ENCODE measurements around the gene KRTAP21-1.
"Not testable (repeated sequence)": the region's sequence is repeated elsewhere in the genome, so short reads cannot be mapped to it uniquely, and the experiment has no call there.

The KRTAP21-1 gene

GRCh38 chr21:30755328-30755727 lies at the start of gene KRTAP21-1:
Gene KRTAP21-1 (minus strand): TSS chr21:30755428. CDS start chr21:30755378, 50 bp downstream.
- not testable (repeated sequence) for H3K4me3 ChIP-seq (ENCODE audit: low read length); H2AFZ ChIP-seq (ENCODE audit: low read depth, low read length); H3K9me3 ChIP-seq (ENCODE audit: low read length); H3K27me3 ChIP-seq (ENCODE audit: insufficient read depth, low read length); H3K4me1 ChIP-seq (ENCODE audit: insufficient read depth, low read length); H3K36me3 ChIP-seq (ENCODE audit: insufficient read depth, low read length)

- Histone ChIP-seq H3K9me3 (ENCODE audit: low read length) (no peaks in the 10 kb centered on the region), H2AFZ (ENCODE audit: low read depth, low read length) (no peak overlapping the region), H3K4me3 (ENCODE audit: low read length) (no peak overlapping the region), H3K36me3 (ENCODE audit: insufficient read depth, low read length) (no peaks in the 10 kb centered on the region), H3K4me1 (ENCODE audit: insufficient read depth, low read length) (no peaks in the 10 kb centered on the region), H3K27me3 (ENCODE audit: insufficient read depth, low read length) (no peaks in the 10 kb centered on the region)
Measured at GRCh38 chr21:30800605-30801004, 45.4 kb upstream of the KRTAP21-1 start.

GRCh38 chr21:30793581-30794314 lies 38.5 kb upstream of the KRTAP21-1 start:
- Histone ChIP-seq H2AFZ (ENCODE audit: low read depth, low read length) (no peak overlapping the region), H3K4me3 (ENCODE audit: low read length) (no peak overlapping the region), H3K4me1 (ENCODE audit: insufficient read depth, low read length) (no peaks in the 10 kb centered on the region), H3K36me3 (ENCODE audit: insufficient read depth, low read length) (no peaks in the 10 kb centered on the region), H3K9me3 (ENCODE audit: low read length) (no peaks in the 10 kb centered on the region), H3K27me3 (ENCODE audit: insufficient read depth, low read length) (no peaks in the 10 kb centered on the region)

- Histone ChIP-seq H3K9me3 (ENCODE audit: low read length) (no peaks in the 10 kb centered on the region), H2AFZ (ENCODE audit: low read depth, low read length) (no peak overlapping the region), H3K27me3 (ENCODE audit: insufficient read depth, low read length) (peaks cover 5% of the 10 kb centered on the region), H3K36me3 (ENCODE audit: insufficient read depth, low read length) (no peaks in the 10 kb centered on the region), H3K4me3 (ENCODE audit: low read length) (no peak overlapping the region), H3K4me1 (ENCODE audit: insufficient read depth, low read length) (no peaks in the 10 kb centered on the region)
Measured at GRCh38 chr21:30779249-30779648, 24.0 kb upstream of the KRTAP21-1 start.

- H3K36me3 ChIP-seq (ENCODE audit: insufficient read depth, low read length) = no peaks in the 10 kb centered on the region
- no peaks in the 10 kb centered on the region for H3K27me3 ChIP-seq (ENCODE audit: insufficient read depth, low read length)
- no peaks in the 10 kb centered on the region for H3K4me1 ChIP-seq (ENCODE audit: insufficient read depth, low read length)
- no peak overlapping the region for H3K4me3 ChIP-seq (ENCODE audit: low read length)
- H3K9me3 ChIP-seq (ENCODE audit: low read length) = no peaks in the 10 kb centered on the region
- no peak overlapping the region for H2AFZ ChIP-seq (ENCODE audit: low read depth, low read length)
Measured at GRCh38 chr21:30769724-30770431, 14.7 kb upstream of the KRTAP21-1 start.

- H3K9me3 ChIP-seq (ENCODE audit: low read length) = no peaks in the 10 kb centered on the region
- no peak overlapping the region for H3K4me3 ChIP-seq (ENCODE audit: low read length)
- H3K27me3 ChIP-seq (ENCODE audit: insufficient read depth, low read length) = no peaks in the 10 kb centered on the region
- H2AFZ ChIP-seq (ENCODE audit: low read depth, low read length) = no peak overlapping the region
- H3K4me1 ChIP-seq (ENCODE audit: insufficient read depth, low read length) = no peaks in the 10 kb centered on the region
- H3K36me3 ChIP-seq (ENCODE audit: insufficient read depth, low read length) = no peaks in the 10 kb centered on the region
Measured at GRCh38 chr21:30760776-30761175, 5.5 kb upstream of the KRTAP21-1 start.

- Histone ChIP-seq H3K9me3 (ENCODE audit: low read length) (no peaks in the 10 kb centered on the region), H3K27me3 (ENCODE audit: insufficient read depth, low read length) (no peaks in the 10 kb centered on the region), H3K4me3 (ENCODE audit: low read length) (no peak overlapping the region), H3K4me1 (ENCODE audit: insufficient read depth, low read length) (no peaks in the 10 kb centered on the region), H2AFZ (ENCODE audit: low read depth, low read length) (no peak overlapping the region), H3K36me3 (ENCODE audit: insufficient read depth, low read length) (no peaks in the 10 kb centered on the region)
Measured at GRCh38 chr21:30758306-30758705, 3.1 kb upstream of the KRTAP21-1 start.

GRCh38 chr21:30747159-30747558 lies 8.1 kb downstream of the KRTAP21-1 start, which contains the start of gene KRTAP21-2:
Gene KRTAP21-2 (minus strand): TSS chr21:30747259. CDS start chr21:30747202, 57 bp downstream.
- H3K27me3 ChIP-seq (ENCODE audit: insufficient read depth, low read length) = no peaks in the 10 kb centered on the region
- no peak within 1 kb of the TSS for H3K4me3 ChIP-seq (ENCODE audit: low read length)
- H3K4me1 ChIP-seq (ENCODE audit: insufficient read depth, low read length) = no peaks in the 10 kb centered on the region
- no peak within 1 kb of the TSS for H2AFZ ChIP-seq (ENCODE audit: low read depth, low read length)
- H3K36me3 ChIP-seq (ENCODE audit: insufficient read depth, low read length) = no peaks in the 10 kb centered on the region
- no peaks in the 10 kb centered on the region for H3K9me3 ChIP-seq (ENCODE audit: low read length)

GRCh38 chr21:30740462-30740861 lies 14.8 kb downstream of the KRTAP21-1 start:
- H3K9me3 ChIP-seq (ENCODE audit: low read length) = no peaks in the 10 kb centered on the region
- no peaks in the 10 kb centered on the region for H3K36me3 ChIP-seq (ENCODE audit: insufficient read depth, low read length)
- no peak overlapping the region for H3K4me3 ChIP-seq (ENCODE audit: low read length)
- no peaks in the 10 kb centered on the region for H3K4me1 ChIP-seq (ENCODE audit: insufficient read depth, low read length)
- no peak overlapping the region for H2AFZ ChIP-seq (ENCODE audit: low read depth, low read length)
- H3K27me3 ChIP-seq (ENCODE audit: insufficient read depth, low read length) = no peaks in the 10 kb centered on the region

GRCh38 chr21:30733026-30733425 lies 22.2 kb downstream of the KRTAP21-1 start:
- Histone ChIP-seq H3K27me3 (ENCODE audit: insufficient read depth, low read length) (no peaks in the 10 kb centered on the region), H3K4me3 (ENCODE audit: low read length) (no peak overlapping the region), H3K9me3 (ENCODE audit: low read length) (no peaks in the 10 kb centered on the region), H3K4me1 (ENCODE audit: insufficient read depth, low read length) (no peaks in the 10 kb centered on the region), H3K36me3 (ENCODE audit: insufficient read depth, low read length) (no peaks in the 10 kb centered on the region), H2AFZ (ENCODE audit: low read depth, low read length) (no peak overlapping the region)

- no peak overlapping the region for H2AFZ ChIP-seq (ENCODE audit: low read depth, low read length)
Measured at GRCh38 chr21:30726726-30727125, 28.5 kb downstream of the KRTAP21-1 start.

GRCh38 chr21:30719401-30719800 lies 35.8 kb downstream of the KRTAP21-1 start:
- H3K4me3 ChIP-seq (ENCODE audit: low read length) = no peak overlapping the region
- H2AFZ ChIP-seq (ENCODE audit: low read depth, low read length) = no peak overlapping the region
- H3K4me1 ChIP-seq (ENCODE audit: insufficient read depth, low read length) = no peaks in the 10 kb centered on the region
- H3K9me3 ChIP-seq (ENCODE audit: low read length) = no peaks in the 10 kb centered on the region
- no peaks in the 10 kb centered on the region for H3K27me3 ChIP-seq (ENCODE audit: insufficient read depth, low read length)
- no peaks in the 10 kb centered on the region for H3K36me3 ChIP-seq (ENCODE audit: insufficient read depth, low read length)

More at GRCh38 chr21:30726726-30727125, 28.5 kb downstream of the KRTAP21-1 start:
- Histone ChIP-seq H3K4me3 (ENCODE audit: low read length) (no peak overlapping the region), H3K4me1 (ENCODE audit: insufficient read depth, low read length) (no peaks in the 10 kb centered on the region), H3K27me3 (ENCODE audit: insufficient read depth, low read length) (no peaks in the 10 kb centered on the region), H3K9me3 (ENCODE audit: low read length) (no peaks in the 10 kb centered on the region), H3K36me3 (ENCODE audit: insufficient read depth, low read length) (no peaks in the 10 kb centered on the region)

GRCh38 chr21:30718239-30718909 lies 36.9 kb downstream of the KRTAP21-1 start, which contains the start of gene KRTAP21-3:
Gene KRTAP21-3 (minus strand): TSS chr21:30718777. CDS start chr21:30718759, 18 bp downstream.
- no peak within 1 kb of the TSS for H3K4me3 ChIP-seq (ENCODE audit: low read length)
- H3K9me3 ChIP-seq (ENCODE audit: low read length) = no peaks in the 10 kb centered on the region
- no peaks in the 10 kb centered on the region for H3K36me3 ChIP-seq (ENCODE audit: insufficient read depth, low read length)
- no peaks in the 10 kb centered on the region for H3K4me1 ChIP-seq (ENCODE audit: insufficient read depth, low read length)
- H2AFZ ChIP-seq (ENCODE audit: low read depth, low read length) = no peak within 1 kb of the TSS
- no peaks in the 10 kb centered on the region for H3K27me3 ChIP-seq (ENCODE audit: insufficient read depth, low read length)

Measured in neuron (in vitro differentiated cells).